ENCODE data around the gene GSTA3. TPM values are rescaled to one million over a fixed set of nuclear protein-coding genes. Genes with fewer than 3 reads are reported as not detected.

The GSTA3 gene
- total and polyA plus RNA-seq, 2 experiments from 2014 or later: not detected

DNA sequence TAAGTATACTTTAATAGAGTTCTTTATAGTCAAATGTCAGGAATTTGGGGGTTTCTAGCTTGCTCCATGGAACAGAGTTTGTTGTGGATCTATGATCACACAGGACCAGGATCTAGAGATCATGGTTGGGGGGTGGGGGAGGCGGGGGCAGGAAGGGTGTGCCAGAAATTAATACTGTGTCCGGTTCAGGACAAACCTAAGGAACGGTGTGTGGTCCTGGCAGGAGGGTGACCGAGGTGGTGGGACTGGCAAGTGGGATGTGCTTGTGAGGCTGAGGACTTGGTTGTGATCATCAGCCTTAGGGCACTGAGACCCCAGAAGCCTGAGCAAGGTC lies 27.9 kb downstream of the GSTA3 start:
- H3K4me3 ChIP-seq: peak overlapping the region; percentile 41; the same call in 1 of the 2 replicates
- H3K27ac ChIP-seq (ENCODE audit: low read depth): no peak overlapping the region

More for the DNA sequence above, 27.9 kb downstream of the GSTA3 start:
- Mint-ChIP-seq H3K4me1 (peaks cover 8% of the 10 kb centered on the region; the same call in 2 of the 3 replicates), H3K4me3 (no peak overlapping the region), H3K27ac (no peak overlapping the region), H3K9me3 (no peaks in the 10 kb centered on the region; the same call in 2 of the 3 replicates), H3K36me3 (ENCODE audit: low read depth) (no peaks in the 10 kb centered on the region), H3K27me3 (ENCODE audit: insufficient read depth, low read depth, poor library complexity) (no peaks in the 10 kb centered on the region)
- 0 out of 2 replicates have a peak, but pooled peaks cover 4% of the 10 kb centered on the region for H3K4me1 ChIP-seq (ENCODE audit: insufficient read depth)
- H3K9me2 ChIP-seq (ENCODE audit: insufficient read depth): 0 out of 2 replicates have a peak, but pooled peaks cover 3% of the 10 kb centered on the region
- H3K27me3 ChIP-seq (ENCODE audit: insufficient read depth): no peaks in the 10 kb centered on the region
- H3K36me3 ChIP-seq (ENCODE audit: insufficient read depth): no peaks in the 10 kb centered on the region
- H3K79me2 ChIP-seq (replicated peaks; ENCODE audit: insufficient read depth): no peaks in the 10 kb centered on the region
- H3F3A ChIP-seq (replicated peaks; ENCODE audit: low read depth): no peaks in the 10 kb centered on the region
- ATAC-seq (no peak), DNase-seq (ENCODE audit: low spot score) (no peak)
- peak overlapping the region; percentile 93; the same call in 1 of the 2 replicates for H2AFZ ChIP-seq
- TF ChIP-seq, protein P1, sequence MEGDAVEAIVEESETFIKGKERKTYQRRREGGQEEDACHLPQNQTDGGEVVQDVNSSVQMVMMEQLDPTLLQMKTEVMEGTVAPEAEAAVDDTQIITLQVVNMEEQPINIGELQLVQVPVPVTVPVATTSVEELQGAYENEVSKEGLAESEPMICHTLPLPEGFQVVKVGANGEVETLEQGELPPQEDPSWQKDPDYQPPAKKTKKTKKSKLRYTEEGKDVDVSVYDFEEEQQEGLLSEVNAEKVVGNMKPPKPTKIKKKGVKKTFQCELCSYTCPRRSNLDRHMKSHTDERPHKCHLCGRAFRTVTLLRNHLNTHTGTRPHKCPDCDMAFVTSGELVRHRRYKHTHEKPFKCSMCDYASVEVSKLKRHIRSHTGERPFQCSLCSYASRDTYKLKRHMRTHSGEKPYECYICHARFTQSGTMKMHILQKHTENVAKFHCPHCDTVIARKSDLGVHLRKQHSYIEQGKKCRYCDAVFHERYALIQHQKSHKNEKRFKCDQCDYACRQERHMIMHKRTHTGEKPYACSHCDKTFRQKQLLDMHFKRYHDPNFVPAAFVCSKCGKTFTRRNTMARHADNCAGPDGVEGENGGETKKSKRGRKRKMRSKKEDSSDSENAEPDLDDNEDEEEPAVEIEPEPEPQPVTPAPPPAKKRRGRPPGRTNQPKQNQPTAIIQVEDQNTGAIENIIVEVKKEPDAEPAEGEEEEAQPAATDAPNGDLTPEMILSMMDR (conservative IDR thresholded peaks at IDR 0.05; ENCODE audit: low read depth in 2 of 2): no peak
- no peak for TF ChIP-seq EZH2 (IDR thresholded peaks at IDR 0.05; ENCODE audit: low read depth, unreplicated experiment)
- no peak for TF ChIP-seq STAT1 (IDR thresholded peaks at IDR 0.05; ENCODE audit: unreplicated experiment)
- no peak for TF ChIP-seq NANOG (IDR thresholded peaks at IDR 0.05; ENCODE audit: borderline replicate concordance)
- TF ChIP-seq, protein P2, sequence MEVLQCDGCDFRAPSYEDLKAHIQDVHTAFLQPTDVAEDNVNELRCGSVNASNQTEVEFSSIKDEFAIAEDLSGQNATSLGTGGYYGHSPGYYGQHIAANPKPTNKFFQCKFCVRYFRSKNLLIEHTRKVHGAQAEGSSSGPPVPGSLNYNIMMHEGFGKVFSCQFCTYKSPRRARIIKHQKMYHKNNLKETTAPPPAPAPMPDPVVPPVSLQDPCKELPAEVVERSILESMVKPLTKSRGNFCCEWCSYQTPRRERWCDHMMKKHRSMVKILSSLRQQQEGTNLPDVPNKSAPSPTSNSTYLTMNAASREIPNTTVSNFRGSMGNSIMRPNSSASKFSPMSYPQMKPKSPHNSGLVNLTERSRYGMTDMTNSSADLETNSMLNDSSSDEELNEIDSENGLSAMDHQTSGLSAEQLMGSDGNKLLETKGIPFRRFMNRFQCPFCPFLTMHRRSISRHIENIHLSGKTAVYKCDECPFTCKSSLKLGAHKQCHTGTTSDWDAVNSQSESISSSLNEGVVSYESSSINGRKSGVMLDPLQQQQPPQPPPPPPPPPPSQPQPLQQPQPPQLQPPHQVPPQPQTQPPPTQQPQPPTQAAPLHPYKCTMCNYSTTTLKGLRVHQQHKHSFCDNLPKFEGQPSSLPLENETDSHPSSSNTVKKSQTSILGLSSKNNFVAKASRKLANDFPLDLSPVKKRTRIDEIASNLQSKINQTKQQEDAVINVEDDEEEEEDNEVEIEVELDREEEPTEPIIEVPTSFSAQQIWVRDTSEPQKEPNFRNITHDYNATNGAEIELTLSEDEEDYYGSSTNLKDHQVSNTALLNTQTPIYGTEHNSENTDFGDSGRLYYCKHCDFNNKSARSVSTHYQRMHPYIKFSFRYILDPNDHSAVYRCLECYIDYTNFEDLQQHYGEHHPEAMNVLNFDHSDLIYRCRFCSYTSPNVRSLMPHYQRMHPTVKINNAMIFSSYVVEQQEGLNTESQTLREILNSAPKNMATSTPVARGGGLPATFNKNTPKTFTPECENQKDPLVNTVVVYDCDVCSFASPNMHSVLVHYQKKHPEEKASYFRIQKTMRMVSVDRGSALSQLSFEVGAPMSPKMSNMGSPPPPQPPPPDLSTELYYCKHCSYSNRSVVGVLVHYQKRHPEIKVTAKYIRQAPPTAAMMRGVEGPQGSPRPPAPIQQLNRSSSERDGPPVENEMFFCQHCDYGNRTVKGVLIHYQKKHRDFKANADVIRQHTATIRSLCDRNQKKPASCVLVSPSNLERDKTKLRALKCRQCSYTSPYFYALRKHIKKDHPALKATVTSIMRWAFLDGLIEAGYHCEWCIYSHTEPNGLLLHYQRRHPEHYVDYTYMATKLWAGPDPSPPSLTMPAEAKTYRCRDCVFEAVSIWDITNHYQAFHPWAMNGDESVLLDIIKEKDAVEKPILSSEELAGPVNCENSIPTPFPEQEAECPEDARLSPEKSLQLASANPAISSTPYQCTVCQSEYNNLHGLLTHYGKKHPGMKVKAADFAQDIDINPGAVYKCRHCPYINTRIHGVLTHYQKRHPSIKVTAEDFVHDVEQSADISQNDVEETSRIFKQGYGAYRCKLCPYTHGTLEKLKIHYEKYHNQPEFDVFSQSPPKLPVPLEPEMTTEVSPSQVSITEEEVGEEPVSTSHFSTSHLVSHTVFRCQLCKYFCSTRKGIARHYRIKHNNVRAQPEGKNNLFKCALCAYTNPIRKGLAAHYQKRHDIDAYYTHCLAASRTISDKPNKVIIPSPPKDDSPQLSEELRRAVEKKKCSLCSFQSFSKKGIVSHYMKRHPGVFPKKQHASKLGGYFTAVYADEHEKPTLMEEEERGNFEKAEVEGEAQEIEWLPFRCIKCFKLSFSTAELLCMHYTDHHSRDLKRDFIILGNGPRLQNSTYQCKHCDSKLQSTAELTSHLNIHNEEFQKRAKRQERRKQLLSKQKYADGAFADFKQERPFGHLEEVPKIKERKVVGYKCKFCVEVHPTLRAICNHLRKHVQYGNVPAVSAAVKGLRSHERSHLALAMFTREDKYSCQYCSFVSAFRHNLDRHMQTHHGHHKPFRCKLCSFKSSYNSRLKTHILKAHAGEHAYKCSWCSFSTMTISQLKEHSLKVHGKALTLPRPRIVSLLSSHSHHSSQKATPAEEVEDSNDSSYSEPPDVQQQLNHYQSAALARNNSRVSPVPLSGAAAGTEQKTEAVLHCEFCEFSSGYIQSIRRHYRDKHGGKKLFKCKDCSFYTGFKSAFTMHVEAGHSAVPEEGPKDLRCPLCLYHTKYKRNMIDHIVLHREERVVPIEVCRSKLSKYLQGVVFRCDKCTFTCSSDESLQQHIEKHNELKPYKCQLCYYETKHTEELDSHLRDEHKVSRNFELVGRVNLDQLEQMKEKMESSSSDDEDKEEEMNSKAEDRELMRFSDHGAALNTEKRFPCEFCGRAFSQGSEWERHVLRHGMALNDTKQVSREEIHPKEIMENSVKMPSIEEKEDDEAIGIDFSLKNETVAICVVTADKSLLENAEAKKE (CRISPR knock-in tag; IDR thresholded peaks at IDR 0.05): no peak
- no peak overlapping the region for H3K4me2 ChIP-seq
- no peaks in the 10 kb centered on the region for H4K20me1 ChIP-seq (replicated peaks; ENCODE audit: insufficient read depth)

Data from GM23338 (cell line).